Vagina (tissue), 2 donors: ENCODE results near the gene FCRL5. TPM values are rescaled to one million over a fixed set of nuclear protein-coding genes. Genes with fewer than 3 reads are reported as not detected.

Experiments
- DNase-seq, 2 donors: peaks; one replicate each; pipeline ENCODE4 v3.0.0-alpha.2; 2017; ENCODE audit errors: extremely low spot score in 2 of 2
- H3K27ac ChIP-seq: fragments of 200-600 bp; sonication (generic); one replicate; pipeline ENCODE4 v1.5.1; 2019
- H3K27me3 ChIP-seq: fragments of 200-600 bp; sonication (generic); one replicate; pipeline ENCODE4 v1.5.1; 2019
- H3K36me3 ChIP-seq, 2 donors: fragments of 200-600 bp; sonication (generic); one replicate each; pipeline ENCODE4 v1.5.1; 2017 to 2019
- H3K4me1 ChIP-seq: fragments of 200-600 bp; sonication (generic); one replicate; pipeline ENCODE4 v1.5.1; 2019
- H3K4me3 ChIP-seq, 2 donors: fragments of 200-600 bp; sonication (generic); 1 replicate in 1 of 2; 2 replicates in 1 of 2; pipeline ENCODE4 v1.5.1; 2016 to 2019
- H3K9me3 ChIP-seq: fragments of 200-600 bp; sonication (generic); one replicate; pipeline ENCODE4 v1.5.1; 2019
- POLR2A ChIP-seq, 2 donors: fragments of 450-650 bp; IDR thresholded peaks; one replicate each; pipeline ENCODE4 v1.6.1; 2017; ENCODE audit warnings: antibody characterized with exemption in 2 of 2, mild to moderate bottlenecking in 2 of 2, moderate library complexity in 2 of 2
- POLR2AphosphoS5 ChIP-seq, 2 donors: sonication (generic); formaldehyde crosslinking; IDR thresholded peaks; one replicate each; pipeline ENCODE4 v1.9.0; 2017; ENCODE audit warnings: antibody characterized with exemption in 2 of 2, mild to moderate bottlenecking in 2 of 2, low read depth in 1 of 2; ENCODE audit not compliant: insufficient read depth in 1 of 2
- intact Hi-C: fragments of 100-400 bp; cut with DNase I; formaldehyde crosslinking; loops from one replicate; pipeline ENCODE4 v1.15.1; 2023
- total RNA-seq: library from RNA; depleted of rRNA; stranded (reverse); fragments of >200 nt; gene quantifications from one replicate; pipeline ENCODE4 v1.2.3, GENCODE V29; 2016
- TF ChIP-seq, protein P1 (sequence below), 3 experiments: fragments of 450-650 bp in 2 of 3; fragments of 200-600 bp in 1 of 3; sonication (generic) in 1 of 3; IDR thresholded peaks; one replicate each; pipeline ENCODE4 v1.5.1; 2017 to 2019; ENCODE audit warnings: antibody characterized with exemption in 3 of 3, mild to moderate bottlenecking in 2 of 3, moderate library complexity in 2 of 3

FCRL5 gene
- total RNA-seq, 1 donor from 2014 or later: 0.49 TPM

DNA sequence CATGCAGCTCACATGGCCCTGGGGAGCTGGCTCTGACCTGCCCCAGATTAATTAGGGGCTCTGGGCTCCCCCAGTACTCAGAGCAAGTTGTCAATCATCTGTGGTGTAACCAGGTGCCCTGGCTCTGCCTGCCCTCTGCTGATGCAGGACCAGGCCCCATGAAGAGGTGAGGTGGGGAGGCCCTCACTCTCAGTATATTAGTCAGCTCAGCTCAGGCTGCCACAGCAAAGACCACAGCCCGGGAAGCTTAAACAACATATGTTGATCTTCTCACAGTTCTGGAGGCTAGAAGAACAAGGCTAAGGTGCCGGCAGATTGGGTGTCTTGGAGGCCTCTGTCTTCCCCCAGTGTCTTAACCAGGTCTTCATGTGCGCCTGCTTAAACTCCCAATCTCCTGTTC lies 66.5 kb downstream of the FCRL5 start:
- Histone ChIP-seq H3K4me1 (no peaks in the 10 kb centered on the region), H3K27ac (no peak overlapping the region), H3K4me3 (no peak overlapping the region), H3K9me3 (no peaks in the 10 kb centered on the region), H3K36me3 (no peaks in the 10 kb centered on the region), H3K27me3 (no peaks in the 10 kb centered on the region)
- DNase-seq: no peak
- intact Hi-C loops: loop anchor here (10.0 kb wide), 1 partner anchor 321 kb away; no protein-coding TSS in a partner anchor
- TF ChIP-seq POLR2AphosphoS5 (IDR thresholded peaks at IDR 0.05; ENCODE audit: insufficient read depth in 1 of 2, low read depth in 1 of 2): no peak
- TF ChIP-seq POLR2A (IDR thresholded peaks at IDR 0.05): no peak
- TF ChIP-seq, protein P1, sequence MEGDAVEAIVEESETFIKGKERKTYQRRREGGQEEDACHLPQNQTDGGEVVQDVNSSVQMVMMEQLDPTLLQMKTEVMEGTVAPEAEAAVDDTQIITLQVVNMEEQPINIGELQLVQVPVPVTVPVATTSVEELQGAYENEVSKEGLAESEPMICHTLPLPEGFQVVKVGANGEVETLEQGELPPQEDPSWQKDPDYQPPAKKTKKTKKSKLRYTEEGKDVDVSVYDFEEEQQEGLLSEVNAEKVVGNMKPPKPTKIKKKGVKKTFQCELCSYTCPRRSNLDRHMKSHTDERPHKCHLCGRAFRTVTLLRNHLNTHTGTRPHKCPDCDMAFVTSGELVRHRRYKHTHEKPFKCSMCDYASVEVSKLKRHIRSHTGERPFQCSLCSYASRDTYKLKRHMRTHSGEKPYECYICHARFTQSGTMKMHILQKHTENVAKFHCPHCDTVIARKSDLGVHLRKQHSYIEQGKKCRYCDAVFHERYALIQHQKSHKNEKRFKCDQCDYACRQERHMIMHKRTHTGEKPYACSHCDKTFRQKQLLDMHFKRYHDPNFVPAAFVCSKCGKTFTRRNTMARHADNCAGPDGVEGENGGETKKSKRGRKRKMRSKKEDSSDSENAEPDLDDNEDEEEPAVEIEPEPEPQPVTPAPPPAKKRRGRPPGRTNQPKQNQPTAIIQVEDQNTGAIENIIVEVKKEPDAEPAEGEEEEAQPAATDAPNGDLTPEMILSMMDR (IDR thresholded peaks at IDR 0.05): no peak

GRCh38 chr1:157484573-157484972 lies 67.7 kb downstream of the FCRL5 start:
- Histone ChIP-seq H3K27me3 (no peaks in the 10 kb centered on the region), H3K4me1 (no peaks in the 10 kb centered on the region), H3K9me3 (no peaks in the 10 kb centered on the region), H3K27ac (no peak overlapping the region), H3K4me3 (no peak overlapping the region), H3K36me3 (no peaks in the 10 kb centered on the region)
- intact Hi-C loops: loop anchor here (10.0 kb wide), 1 partner anchor 320 kb away; no protein-coding TSS in a partner anchor
- TF ChIP-seq POLR2A (IDR thresholded peaks at IDR 0.05) (no peak), POLR2AphosphoS5 (IDR thresholded peaks at IDR 0.05; ENCODE audit: insufficient read depth in 1 of 2, low read depth in 1 of 2) (no peak)
- TF ChIP-seq, protein P1 (IDR thresholded peaks at IDR 0.05): no peak
- no peak for DNase-seq

DNA sequence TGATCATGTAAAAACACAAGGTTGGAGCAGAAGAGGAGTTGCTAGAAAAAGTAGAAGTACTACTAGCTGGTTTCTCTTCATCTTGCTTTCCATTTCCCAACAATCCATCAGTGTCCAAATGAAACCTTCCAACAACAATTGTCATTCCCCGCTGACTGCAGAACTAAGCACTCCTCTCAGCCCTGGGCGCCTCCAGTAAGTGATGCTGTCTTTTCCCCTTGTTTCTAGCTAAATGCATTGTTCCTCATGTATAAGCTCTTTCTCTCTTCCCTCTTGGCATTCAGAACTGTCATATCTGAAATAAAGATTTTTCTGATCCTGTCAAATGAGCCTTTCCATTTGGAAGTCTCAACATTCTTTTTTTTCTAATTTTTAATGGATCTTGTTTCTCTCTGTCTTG lies 68.7 kb downstream of the FCRL5 start:
- no peak for DNase-seq
- Histone ChIP-seq H3K36me3 (no peaks in the 10 kb centered on the region), H3K4me1 (no peaks in the 10 kb centered on the region), H3K9me3 (no peaks in the 10 kb centered on the region), H3K27ac (no peak overlapping the region), H3K27me3 (no peaks in the 10 kb centered on the region), H3K4me3 (no peak overlapping the region)
- intact Hi-C loops: loop anchor here (10.0 kb wide), 1 partner anchor 319 kb away; no protein-coding TSS in a partner anchor
- TF ChIP-seq, protein P1 (IDR thresholded peaks at IDR 0.05): no peak

GRCh38 chr1:157482717-157483116 lies 69.6 kb downstream of the FCRL5 start:
- DNase-seq: no peak
- Histone ChIP-seq H3K27me3 (no peaks in the 10 kb centered on the region), H3K4me1 (no peaks in the 10 kb centered on the region), H3K4me3 (no peak overlapping the region), H3K36me3 (no peaks in the 10 kb centered on the region), H3K9me3 (no peaks in the 10 kb centered on the region), H3K27ac (no peak overlapping the region)
- intact Hi-C loops: loop anchor here (10.0 kb wide), 1 partner anchor 318 kb away; no protein-coding TSS in a partner anchor
- TF ChIP-seq POLR2A (IDR thresholded peaks at IDR 0.05) (no peak), POLR2AphosphoS5 (IDR thresholded peaks at IDR 0.05; ENCODE audit: insufficient read depth in 1 of 2, low read depth in 1 of 2) (no peak)
- TF ChIP-seq, protein P1 (IDR thresholded peaks at IDR 0.05): no peak

GRCh38 chr1:157482174-157482573 lies 70.1 kb downstream of the FCRL5 start:
- H3K9me3 ChIP-seq: no peaks in the 10 kb centered on the region
- no peak overlapping the region for H3K27ac ChIP-seq
- no peak for DNase-seq
- intact Hi-C loops: loop anchor here (10.0 kb wide), 1 partner anchor 317 kb away; no protein-coding TSS in a partner anchor
- no peaks in the 10 kb centered on the region for H3K36me3 ChIP-seq
- H3K4me3 ChIP-seq: no peak overlapping the region
- TF ChIP-seq POLR2A (IDR thresholded peaks at IDR 0.05): no peak
- TF ChIP-seq, protein P1 (IDR thresholded peaks at IDR 0.05): no peak
- no peaks in the 10 kb centered on the region for H3K27me3 ChIP-seq
- no peaks in the 10 kb centered on the region for H3K4me1 ChIP-seq
